CD4-positive, alpha-beta T cell (primary cell): ENCODE measurements around the gene F11R. TPM values are rescaled to one million over a fixed set of nuclear protein-coding genes. Genes with fewer than 3 reads are reported as not detected.
A peak's percentile ranks its signal among the peaks of the same experiment; 100 is the strongest.

Experiments used
- ATAC-seq: fragments of 200-7000 bp; cut with Tn5 transposase; one replicate; pipeline ENCODE4 v1.10.0; 2022; ENCODE audit warnings: mild to moderate bottlenecking; ENCODE audit not compliant: poor library complexity
- CTCF ChIA-PET: fragments of 350-600 bp; sonication (Branson Sonifier 250); formaldehyde crosslinking; loops from one replicate; lab custom pipeline; 2021; ENCODE audit warnings: antibody characterized with exemption, inconsistent platforms; lab: Charles Lee
- POLR2A ChIA-PET: fragments of 350-600 bp; sonication (Branson Sonifier 250); formaldehyde crosslinking; loops from one replicate; lab custom pipeline; 2021; ENCODE audit warnings: antibody characterized with exemption, inconsistent platforms; lab: Charles Lee
- DNase-seq, 14 experiments: peaks; one replicate each; pipeline ENCODE4 v3.0.0-alpha.2; 2013 to 2020; ENCODE audit warnings: mixed read lengths in 2 of 14
- H3K27ac ChIP-seq, 2 donors: one replicate each; pipeline versions ENCODE4 v1.5.1 to v1.7.0; 2013; ENCODE audit warnings: low read length in 2 of 2, low read depth in 1 of 2, mild to moderate bottlenecking in 1 of 2
- H3K27me3 ChIP-seq, 2 experiments: 1 replicate in 1 of 2; 2 replicates in 1 of 2; pipeline versions ENCODE4 v1.6.1 to v1.7.0; 2013; ENCODE audit warnings: low read length in 2 of 2, control low read depth in 1 of 2, mild to moderate bottlenecking in 1 of 2, moderate library complexity in 1 of 2; ENCODE audit not compliant: insufficient read depth in 2 of 2, control insufficient read depth in 1 of 2
- H3K36me3 ChIP-seq: one replicate; pipeline ENCODE4 v1.6.1; 2013; ENCODE audit warnings: low read length, control low read depth; ENCODE audit not compliant: insufficient read depth
- H3K4me1 ChIP-seq: one replicate; pipeline ENCODE4 v1.6.1; 2013; ENCODE audit warnings: low read length, control low read depth; ENCODE audit not compliant: insufficient read depth
- H3K4me3 ChIP-seq: one replicate; pipeline ENCODE4 v1.5.1; 2013; ENCODE audit warnings: mild to moderate bottlenecking, low read length, moderate library complexity
- H3K9me3 ChIP-seq, 2 experiments: 1 replicate in 1 of 2; 2 replicates in 1 of 2; pipeline versions ENCODE4 v1.6.1 to v1.7.0; 2013; ENCODE audit warnings: low read length in 2 of 2, mild to moderate bottlenecking in 2 of 2, control low read depth in 1 of 2, moderate library complexity in 1 of 2; ENCODE audit not compliant: control insufficient read depth in 1 of 2, insufficient read depth in 1 of 2
- H3K27ac Mint-ChIP-seq: one replicate; pipeline ENCODE4 v1.8.0; 2020; ENCODE audit warnings: mixed read lengths
- H3K27me3 Mint-ChIP-seq: one replicate; pipeline ENCODE4 v1.8.0; 2021; ENCODE audit warnings: mixed read lengths
- H3K36me3 Mint-ChIP-seq: one replicate; pipeline ENCODE4 v1.8.0; 2021; ENCODE audit warnings: low read depth, mixed read lengths
- H3K4me1 Mint-ChIP-seq: one replicate; pipeline ENCODE4 v1.8.0; 2021; ENCODE audit warnings: low read depth, mixed read lengths
- H3K4me3 Mint-ChIP-seq: one replicate; pipeline ENCODE4 v1.8.0; 2020; ENCODE audit warnings: mild to moderate bottlenecking, mixed read lengths
- H3K9me3 Mint-ChIP-seq: one replicate; pipeline ENCODE4 v1.8.0; 2020; ENCODE audit warnings: mixed read lengths
- intact Hi-C, 2 experiments: fragments of 100-400 bp; cut with DNase I in 1 of 2; cut with micrococcal nuclease in 1 of 2; formaldehyde crosslinking; loops; one replicate each; pipeline versions ENCODE4 v1.15.1 to v1.9.0; 2023 to 2025; cut with DNase I, micrococcal nuclease
- total RNA-seq, 174 experiments: library from RNA in 2 of 174; stranded (reverse) in 2 of 174; gene quantifications; one replicate each; pipeline ENCODE4 v1.2.3 and lab custom pipeline; 2021 to 2026
- TF ChIP-seq, protein P1 (sequence below): fragments of 200-600 bp; IDR thresholded peaks from one replicate; pipeline ENCODE4 v1.8.0; 2022; ENCODE audit warnings: antibody characterized with exemption, mild to moderate bottlenecking

F11R gene
- total RNA-seq, 2 experiments from 2014 or later, result 15.2 to 16.2 TPM

DNA sequence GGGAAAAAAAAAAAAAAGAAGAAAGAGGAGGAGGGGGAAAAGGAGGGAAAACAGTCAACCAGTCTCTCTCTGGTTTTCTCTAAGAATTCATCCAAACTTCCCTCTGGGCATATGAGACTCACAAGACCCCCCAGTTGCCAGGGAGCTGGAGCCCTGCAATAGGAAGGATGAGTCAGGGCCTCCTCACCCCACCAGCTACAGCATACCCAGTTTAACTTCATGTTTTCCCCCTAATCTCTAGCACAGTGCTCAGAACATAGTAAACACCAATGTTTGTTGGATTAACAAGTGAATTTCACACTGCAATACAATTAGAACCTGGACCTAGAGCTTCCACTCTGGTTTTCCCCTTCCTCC, 7.8 kb downstream of the F11R start:
- ATAC-seq (no peak), DNase-seq (peak in 2 of 14 experiments; percentile 31 to 55)
- Histone ChIP-seq H3K9me3 (no peaks in the 10 kb centered on the region), H3K27ac (peak overlapping the region; percentile 56 to 87), H3K4me1 (peaks cover 32% of the 10 kb centered on the region), H3K4me3 (peak overlapping the region; percentile 51), H3K36me3 (no peaks in the 10 kb centered on the region), H3K27me3 (no peaks in the 10 kb centered on the region)
- CTCF ChIA-PET, result interaction anchor here (0.7 to 1.8 kb wide), 7 partner anchors 8 to 620 kb away, joined by 3 to 6 read pairs (median 4); partner anchors contain the start of gene KLHDC9
- intact Hi-C loops, result no loop called here
- Mint-ChIP-seq H3K36me3 (no peaks in the 10 kb centered on the region), H3K9me3 (no peaks in the 10 kb centered on the region), H3K4me1 (peaks cover 31% of the 10 kb centered on the region), H3K27me3 (no peaks in the 10 kb centered on the region), H3K4me3 (peak overlapping the region; percentile 84), H3K27ac (peak overlapping the region; percentile 94)
- POLR2A ChIA-PET, result interaction anchor here (0.6 to 3.5 kb wide), 11 partner anchors 8 to 120 kb away, joined by 3 to 27 read pairs (median 5); partner anchors contain the start of genes ARHGAP30, F11R, TSTD1 and USF1
- TF ChIP-seq, protein P1, sequence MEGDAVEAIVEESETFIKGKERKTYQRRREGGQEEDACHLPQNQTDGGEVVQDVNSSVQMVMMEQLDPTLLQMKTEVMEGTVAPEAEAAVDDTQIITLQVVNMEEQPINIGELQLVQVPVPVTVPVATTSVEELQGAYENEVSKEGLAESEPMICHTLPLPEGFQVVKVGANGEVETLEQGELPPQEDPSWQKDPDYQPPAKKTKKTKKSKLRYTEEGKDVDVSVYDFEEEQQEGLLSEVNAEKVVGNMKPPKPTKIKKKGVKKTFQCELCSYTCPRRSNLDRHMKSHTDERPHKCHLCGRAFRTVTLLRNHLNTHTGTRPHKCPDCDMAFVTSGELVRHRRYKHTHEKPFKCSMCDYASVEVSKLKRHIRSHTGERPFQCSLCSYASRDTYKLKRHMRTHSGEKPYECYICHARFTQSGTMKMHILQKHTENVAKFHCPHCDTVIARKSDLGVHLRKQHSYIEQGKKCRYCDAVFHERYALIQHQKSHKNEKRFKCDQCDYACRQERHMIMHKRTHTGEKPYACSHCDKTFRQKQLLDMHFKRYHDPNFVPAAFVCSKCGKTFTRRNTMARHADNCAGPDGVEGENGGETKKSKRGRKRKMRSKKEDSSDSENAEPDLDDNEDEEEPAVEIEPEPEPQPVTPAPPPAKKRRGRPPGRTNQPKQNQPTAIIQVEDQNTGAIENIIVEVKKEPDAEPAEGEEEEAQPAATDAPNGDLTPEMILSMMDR, result no peak

- H3K27me3 Mint-ChIP-seq, result no peaks in the 10 kb centered on the region
Observed at GRCh38 chr1:161012420-161012819, 8.5 kb downstream of the F11R start.

GRCh38 chr1:161009602-161010211, 11.2 kb downstream of the F11R start:
- Mint-ChIP-seq H3K9me3 (no peaks in the 10 kb centered on the region), H3K27ac (peak overlapping the region; percentile 20), H3K4me1 (peaks cover 31% of the 10 kb centered on the region), H3K36me3 (peaks cover 6% of the 10 kb centered on the region), H3K4me3 (no peak overlapping the region), H3K27me3 (no peaks in the 10 kb centered on the region)
- no peaks in the 10 kb centered on the region for H3K27me3 ChIP-seq
- ChIA-PET CTCF (interaction anchor here (1.3 kb wide), 1 partner anchor 12 kb away, joined by 3 read pairs; no protein-coding TSS in a partner anchor), POLR2A (interaction anchor here (1.2 kb wide), 1 partner anchor 18 kb away, joined by 6 read pairs; no protein-coding TSS in a partner anchor)
- ATAC-seq, result no peak
- peaks cover 35% of the 10 kb centered on the region for H3K4me1 ChIP-seq
- H3K4me3 ChIP-seq, result no peak overlapping the region
- no peaks in the 10 kb centered on the region for H3K9me3 ChIP-seq
- intact Hi-C loops, result no loop called here
- H3K27ac ChIP-seq, result no peak overlapping the region
- H3K36me3 ChIP-seq, result no peaks in the 10 kb centered on the region
- TF ChIP-seq, protein P1, result no peak
- no peak for DNase-seq

More at GRCh38 chr1:161012420-161012819, 8.5 kb downstream of the F11R start:
- TF ChIP-seq, protein P1, result no peak
- Histone ChIP-seq H3K27ac (peak overlapping the region; percentile 17 to 56), H3K36me3 (no peaks in the 10 kb centered on the region), H3K27me3 (no peaks in the 10 kb centered on the region), H3K4me1 (peaks cover 32% of the 10 kb centered on the region), H3K4me3 (no peak overlapping the region), H3K9me3 (no peaks in the 10 kb centered on the region)
- H3K9me3 Mint-ChIP-seq, result no peaks in the 10 kb centered on the region
- ATAC-seq, result no peak
- intact Hi-C loops, result no loop called here
- peaks cover 31% of the 10 kb centered on the region for H3K4me1 Mint-ChIP-seq
- no peaks in the 10 kb centered on the region for H3K36me3 Mint-ChIP-seq
- DNase-seq, result no peak
- peak overlapping the region; percentile 62 for H3K27ac Mint-ChIP-seq
- ChIA-PET POLR2A (interaction anchor here (0.6 to 3.5 kb wide), 3 partner anchors 9 to 33 kb away, joined by 3 to 27 read pairs (median 15); partner anchors contain the start of genes F11R and USF1), CTCF (interaction anchor here (0.6 to 1.0 kb wide), 3 partner anchors 15 to 85 kb away, joined by 3 to 5 read pairs (median 3); partner anchors contain the start of gene KLHDC9)
- no peak overlapping the region for H3K4me3 Mint-ChIP-seq
